Measurements from ENCODE around the gene SPN.
"Not testable (repeated sequence)": the region's sequence is repeated elsewhere in the genome, so short reads cannot be mapped to it uniquely, and the experiment has no call there.

Gene SPN

DNA sequence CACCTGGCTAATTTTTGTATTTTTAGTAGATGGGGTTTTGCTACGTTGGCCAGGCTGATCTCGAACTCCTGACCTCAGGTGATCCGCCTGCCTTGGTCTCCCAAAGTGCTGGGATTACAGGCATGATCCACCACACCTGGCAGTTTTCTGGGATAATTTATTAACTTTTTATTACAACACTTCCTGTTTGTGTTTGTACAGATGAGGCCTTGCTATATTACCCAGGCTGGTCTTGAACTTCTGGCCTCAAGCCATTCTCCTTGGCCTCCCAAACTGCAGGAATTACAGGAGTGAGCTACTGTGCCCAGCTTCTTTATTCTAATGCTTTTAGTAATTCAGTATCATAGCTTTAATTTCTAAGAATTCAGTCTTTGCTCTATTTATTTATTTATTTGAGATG is 16.1 kb upstream of the SPN start:
- DNase-seq (ENCODE audit: low spot score), result no peak

DNA sequence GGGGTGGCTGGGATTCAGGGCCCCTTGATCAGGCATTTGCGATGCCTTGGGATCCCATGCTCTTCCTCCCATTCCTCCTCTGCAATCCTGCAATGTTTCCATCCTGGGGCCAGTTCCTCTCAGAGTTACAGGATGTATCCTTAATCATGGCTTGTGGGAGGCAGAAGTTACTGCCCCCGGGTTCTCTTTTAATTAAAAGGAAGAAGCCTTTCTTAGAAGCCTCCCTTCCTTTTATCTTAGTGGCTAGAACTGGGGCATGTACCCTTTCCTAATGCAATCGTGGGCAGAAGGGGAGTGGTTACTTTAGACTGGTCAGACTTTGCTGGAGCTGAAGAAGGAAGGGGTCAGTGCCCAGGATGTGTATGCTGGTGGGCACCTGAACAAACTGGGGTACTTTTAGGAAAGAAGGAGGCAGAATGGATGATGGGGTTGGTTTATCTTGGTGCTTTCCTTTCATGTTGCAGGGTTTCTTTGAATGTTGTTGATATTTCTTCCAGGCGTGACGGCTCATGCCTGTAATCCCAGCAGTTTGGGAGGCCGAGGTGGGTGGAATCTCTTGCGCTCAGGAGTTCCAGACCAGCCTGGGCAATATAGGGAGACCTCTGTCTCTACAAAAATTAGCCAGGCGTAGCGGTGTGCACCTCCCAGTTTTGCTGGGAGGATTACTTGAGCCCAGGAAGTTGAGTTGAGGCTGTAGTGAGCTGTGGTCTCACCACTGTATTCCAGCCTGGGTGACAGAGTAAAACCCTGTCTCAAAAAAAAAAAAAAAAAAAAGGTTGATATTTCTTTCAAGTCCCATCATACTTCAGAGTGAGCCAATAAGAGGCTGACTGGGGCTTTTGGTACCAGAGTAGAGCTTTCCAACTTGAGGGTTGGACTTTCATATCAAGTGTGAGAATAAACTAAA is 13.2 kb upstream of the SPN start:
- DNase-seq (ENCODE audit: low spot score), result no peak

DNA sequence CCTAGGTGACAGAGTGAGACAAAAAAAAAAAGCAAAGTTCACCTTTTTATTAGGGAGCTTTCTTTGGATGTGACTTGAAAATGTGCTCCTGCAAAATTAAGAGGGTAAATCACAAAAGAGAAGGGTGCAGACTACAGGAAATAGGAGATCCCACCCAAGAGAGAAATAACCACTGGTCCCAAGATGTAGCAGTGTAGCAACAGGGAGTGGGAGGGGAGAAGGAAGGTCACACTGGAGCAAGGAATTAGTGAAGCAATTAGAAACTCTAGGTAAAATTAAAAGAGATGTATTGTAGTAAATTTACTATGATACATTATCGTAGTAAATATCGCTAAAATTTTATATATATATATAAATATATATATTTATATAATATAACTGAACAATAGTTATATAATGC is 12.3 kb upstream of the SPN start:
- DNase-seq (ENCODE audit: low spot score), result no peak

DNA sequence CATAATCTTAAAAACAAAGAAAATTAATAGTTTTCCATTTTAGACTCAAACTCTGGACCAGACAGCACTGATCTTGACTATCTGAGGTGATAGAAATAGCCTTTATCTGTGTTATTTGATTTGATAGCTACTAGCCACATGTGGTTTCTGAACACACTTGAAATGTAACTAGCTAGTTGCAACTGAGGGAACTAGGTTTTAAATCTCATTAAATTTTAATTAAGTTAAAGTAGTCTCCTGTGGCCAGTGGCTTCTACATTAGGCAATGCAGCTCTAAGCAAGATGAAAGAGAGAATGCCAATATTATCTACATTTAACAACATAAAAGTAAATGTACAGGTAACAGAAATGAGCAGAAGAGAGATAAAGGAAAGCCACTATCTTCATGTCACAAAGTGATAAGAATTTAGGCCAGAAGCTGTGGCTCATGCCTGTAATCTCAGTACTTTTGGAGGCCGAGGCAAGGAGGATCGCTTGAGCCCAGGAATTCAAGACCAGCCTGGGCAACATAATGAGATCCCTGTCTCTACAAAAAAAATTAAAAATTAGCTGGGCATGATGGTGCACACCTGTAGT is 11.2 kb upstream of the SPN start:
- DNase-seq (ENCODE audit: low spot score), result no peak

DNA sequence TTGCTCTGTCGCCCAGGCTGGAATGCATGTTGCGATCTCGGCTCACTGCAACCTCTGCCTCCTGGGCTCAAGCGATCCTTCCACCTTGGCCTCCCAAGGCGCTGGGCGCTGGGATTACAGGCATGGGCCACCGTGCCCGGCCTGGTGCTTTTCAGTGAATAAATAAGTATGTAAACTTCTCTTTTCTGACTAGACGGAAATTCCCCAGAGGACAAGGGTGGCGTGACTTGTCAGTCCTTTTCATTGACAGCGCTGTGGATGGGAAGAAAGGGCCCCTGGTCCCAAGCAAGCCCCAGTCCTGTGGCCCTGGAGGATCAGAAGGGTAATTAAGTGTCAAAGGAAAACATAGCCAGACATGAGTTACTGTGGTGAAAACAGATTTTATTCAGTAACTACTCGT is 9.6 kb upstream of the SPN start:
- DNase-seq (ENCODE audit: low spot score), result no peak

DNA sequence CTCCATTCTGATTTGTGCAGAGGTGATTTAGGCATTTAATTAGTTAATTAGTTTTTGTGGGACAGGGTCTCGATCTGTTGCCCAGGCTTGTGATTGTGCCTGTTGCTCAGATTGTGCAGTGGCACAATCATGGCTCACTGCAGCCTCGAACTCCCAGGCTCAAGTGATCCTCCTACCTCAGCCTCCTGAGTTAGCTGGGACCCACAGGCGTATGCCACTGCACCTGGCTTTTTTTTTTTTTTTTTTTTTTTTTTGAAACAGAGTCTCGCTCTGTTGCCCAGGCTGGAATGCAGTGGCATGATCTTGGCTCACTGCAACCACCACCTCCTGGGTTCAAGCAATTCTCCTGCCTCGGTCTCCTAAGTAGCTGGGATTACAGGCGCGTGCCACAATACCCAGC is 9.2 kb upstream of the SPN start:
- DNase-seq (ENCODE audit: low spot score), result not testable (repeated sequence)

DNA sequence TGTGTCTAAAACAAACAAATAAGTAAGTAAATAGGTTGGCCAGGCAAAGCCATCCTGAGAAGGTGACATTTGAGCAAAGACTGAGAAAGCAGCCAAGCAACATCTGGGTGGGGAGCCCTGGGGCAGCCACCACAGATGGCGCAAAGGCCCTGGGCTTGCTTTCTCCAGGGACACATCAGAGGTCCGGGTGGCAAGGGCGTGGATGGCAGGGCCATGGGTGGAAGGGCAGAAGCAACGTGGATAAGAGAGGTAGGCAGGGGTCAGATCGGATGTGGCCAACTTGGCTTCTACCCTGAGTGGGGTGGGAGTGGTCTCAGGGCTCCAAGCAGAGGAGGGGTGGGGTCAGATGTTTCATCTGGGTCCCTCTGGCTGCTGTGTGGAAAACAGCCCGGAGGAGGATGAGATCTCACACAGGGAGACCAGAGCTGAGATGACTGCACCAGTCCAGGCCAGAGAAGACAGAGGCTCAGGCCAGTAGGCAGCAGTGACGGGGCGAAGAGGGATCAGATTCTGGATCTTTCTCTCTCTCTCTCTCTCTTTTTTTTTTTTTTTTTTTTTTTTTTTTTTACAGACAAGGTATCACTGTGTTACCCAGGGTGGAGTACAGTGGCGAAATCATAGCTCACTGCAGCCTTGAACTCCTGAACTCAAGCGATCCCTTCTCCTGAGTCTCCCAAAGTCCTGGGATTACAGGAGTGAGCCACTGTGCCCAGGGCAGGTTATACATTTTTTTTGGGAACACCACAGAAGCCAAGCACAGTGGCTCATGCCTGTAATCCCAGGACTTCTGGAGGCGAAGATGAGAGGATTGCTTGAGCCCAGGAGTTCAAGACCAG is 6.1 kb upstream of the SPN start:
- DNase-seq (ENCODE audit: low spot score), result no peak

DNA sequence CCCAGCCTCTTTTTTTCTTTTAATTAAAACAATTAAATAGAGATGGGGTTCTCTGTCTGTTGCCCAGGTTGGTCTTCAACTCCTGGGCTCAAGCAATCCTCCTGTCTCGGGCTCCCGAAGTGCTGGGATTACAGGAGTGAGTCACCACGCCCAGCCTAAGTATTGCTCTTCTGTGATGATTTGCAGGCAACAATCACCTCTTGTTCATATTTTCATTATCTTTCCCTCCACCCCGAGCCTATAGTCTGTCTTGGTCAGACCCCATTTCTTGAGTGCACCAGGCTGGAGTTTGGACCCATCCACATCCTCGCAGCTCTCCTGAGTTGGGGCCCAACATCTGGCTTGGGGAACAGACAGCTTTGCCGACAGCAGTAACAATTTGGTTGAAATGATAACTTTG is 4.3 kb upstream of the SPN start:
- DNase-seq (ENCODE audit: low spot score), result no peak

DNA sequence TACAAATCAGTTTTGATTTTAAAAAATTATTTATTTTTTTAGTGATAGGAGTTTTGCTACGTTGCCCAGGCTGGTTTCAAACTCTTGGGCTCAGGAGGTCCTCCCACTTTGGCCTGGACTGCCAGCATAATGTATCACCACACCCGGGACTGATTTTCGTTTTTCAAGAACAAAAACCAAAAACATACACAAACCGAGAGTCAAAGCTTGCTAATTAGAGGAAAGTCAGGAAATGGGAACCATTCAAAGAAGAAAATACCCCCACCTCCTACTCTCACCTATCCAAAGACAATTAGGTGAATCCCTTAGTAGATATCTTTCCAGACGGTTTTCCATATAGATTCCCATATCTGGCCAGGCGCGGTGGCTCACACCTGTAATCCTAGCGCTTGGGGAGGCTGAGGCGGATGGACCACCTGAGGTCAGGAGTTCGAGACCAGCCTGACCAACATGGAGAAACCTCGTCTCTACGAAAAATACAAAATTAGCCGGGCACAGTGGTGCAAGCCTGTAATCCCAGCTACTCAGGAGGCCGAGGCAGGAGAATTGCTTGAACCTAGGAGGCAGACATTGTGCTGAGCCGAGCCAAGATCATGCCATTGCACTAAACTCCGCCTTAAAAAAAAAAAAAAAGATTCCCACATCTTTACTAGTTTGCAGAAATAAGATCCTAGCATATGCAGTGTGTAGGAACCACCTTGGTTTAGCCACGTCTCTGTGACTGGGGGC is 883 bp upstream of the SPN start:
- DNase-seq (ENCODE audit: low spot score), result no peak

DNA sequence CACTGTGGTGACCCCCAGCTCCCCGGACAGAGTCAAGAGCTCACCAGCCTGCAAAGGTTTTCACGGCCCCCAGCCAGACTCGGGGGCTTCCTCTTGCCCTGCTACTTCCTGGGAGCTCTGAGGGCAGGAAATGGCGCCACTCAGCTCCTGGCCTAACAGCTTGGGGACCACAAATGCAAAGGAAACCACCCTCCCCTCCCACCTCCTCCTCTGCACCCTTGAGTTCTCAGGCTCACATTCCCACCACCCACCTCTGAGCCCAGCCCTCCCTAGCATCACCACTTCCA is 375 bp upstream of the SPN start:
- DNase-seq (ENCODE audit: low spot score), result no peak

DNA sequence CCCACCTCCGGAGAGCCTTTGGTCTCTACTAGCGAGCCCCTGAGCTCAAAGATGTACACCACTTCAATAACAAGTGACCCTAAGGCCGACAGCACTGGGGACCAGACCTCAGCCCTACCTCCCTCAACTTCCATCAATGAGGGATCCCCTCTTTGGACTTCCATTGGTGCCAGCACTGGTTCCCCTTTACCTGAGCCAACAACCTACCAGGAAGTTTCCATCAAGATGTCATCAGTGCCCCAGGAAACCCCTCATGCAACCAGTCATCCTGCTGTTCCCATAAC is 702 bp downstream of the SPN start:
- no peak for DNase-seq (ENCODE audit: low spot score)

DNA sequence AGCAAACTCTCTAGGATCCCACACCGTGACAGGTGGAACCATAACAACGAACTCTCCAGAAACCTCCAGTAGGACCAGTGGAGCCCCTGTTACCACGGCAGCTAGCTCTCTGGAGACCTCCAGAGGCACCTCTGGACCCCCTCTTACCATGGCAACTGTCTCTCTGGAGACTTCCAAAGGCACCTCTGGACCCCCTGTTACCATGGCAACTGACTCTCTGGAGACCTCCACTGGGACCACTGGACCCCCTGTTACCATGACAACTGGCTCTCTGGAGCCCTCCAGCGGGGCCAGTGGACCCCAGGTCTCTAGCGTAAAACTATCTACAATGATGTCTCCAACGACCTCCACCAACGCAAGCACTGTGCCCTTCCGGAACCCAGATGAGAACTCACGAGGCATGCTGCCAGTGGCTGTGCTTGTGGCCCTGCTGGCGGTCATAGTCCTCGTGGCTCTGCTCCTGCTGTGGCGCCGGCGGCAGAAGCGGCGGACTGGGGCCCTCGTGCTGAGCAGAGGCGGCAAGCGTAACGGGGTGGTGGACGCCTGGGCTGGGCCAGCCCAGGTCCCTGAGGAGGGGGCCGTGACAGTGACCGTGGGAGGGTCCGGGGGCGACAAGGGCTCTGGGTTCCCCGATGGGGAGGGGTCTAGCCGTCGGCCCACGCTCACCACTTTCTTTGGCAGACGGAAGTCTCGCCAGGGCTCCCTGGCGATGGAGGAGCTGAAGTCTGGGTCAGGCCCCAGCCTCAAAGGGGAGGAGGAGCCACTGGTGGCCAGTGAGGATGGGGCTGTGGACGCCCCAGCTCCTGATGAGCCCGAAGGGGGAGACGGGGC is 1.3 kb downstream of the SPN start:
- no peak for DNase-seq (ENCODE audit: low spot score)

DNA sequence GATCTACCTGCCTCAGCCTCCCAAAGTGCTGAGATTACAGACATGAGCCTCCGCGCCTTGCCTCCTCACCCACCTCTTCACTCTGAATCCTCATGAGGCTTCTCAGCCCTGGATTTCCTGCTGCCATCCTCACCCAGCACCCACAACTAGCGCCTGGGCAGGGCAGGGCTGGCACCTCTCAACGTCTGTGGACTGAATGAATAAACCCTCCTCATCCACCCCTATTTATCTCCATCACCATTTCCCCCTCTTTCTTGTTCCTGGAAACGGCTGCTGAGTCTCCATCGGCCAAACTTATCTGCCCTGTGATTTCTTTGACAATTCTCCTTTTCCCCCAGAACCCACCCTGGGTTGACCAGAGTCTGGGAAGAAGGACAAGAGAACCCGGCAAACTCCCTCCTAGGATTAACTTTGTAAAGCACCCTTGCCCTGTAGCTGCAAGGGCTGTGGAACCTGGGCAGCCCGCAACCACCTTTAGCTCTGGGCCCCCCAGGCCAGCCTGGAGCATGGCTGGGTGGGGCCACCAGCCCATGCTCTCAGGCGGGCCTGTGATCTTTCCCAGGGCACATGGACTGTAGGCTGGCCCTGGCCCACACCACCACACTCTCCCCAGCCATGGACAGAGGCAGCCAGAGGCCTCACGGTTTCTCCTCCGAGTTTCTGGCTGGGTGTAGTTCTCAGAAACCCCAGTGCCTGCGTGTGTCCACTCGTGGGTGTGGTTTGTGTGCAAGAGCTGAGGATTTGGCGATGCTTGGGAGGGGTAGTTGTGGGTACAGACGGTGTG is 2.4 kb downstream of the SPN start:
- DNase-seq (ENCODE audit: low spot score), result no peak

DNA sequence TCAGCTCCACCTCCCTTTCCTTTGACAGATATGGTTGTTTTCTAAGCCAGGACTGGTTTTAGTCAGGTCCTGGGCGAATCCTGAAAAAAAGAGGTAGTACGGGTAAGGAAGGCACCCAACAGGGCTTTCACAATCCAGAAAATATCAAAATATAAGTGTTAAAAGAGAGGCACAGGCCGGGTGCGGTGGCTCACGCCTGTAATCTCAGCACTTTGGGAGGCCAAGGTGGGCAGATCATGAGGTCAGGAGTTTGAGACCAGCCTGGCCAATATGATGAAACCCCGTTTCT is 4.2 kb downstream of the SPN start:
- not testable (repeated sequence) for DNase-seq (ENCODE audit: low spot score)

DNA sequence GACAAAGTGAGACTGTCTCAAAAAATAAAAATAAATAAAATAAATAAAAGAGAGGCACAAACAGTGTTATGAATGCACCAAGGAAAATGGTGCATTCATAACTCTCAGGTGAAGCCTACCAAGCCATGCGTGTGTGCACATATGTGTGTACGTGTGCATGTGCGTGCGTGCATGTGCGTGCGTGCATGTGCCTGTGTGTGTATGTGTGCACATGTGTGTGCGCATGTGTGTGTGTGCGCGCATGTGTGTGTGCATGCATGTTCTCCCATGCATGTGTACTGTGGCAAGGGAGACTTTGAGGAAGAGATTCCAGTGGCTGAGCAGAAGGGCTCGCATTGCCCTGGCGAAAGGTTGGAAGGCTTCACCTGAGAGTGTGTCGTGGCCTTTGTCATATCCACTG is 4.7 kb downstream of the SPN start:
- DNase-seq (ENCODE audit: low spot score), result no peak

DNA sequence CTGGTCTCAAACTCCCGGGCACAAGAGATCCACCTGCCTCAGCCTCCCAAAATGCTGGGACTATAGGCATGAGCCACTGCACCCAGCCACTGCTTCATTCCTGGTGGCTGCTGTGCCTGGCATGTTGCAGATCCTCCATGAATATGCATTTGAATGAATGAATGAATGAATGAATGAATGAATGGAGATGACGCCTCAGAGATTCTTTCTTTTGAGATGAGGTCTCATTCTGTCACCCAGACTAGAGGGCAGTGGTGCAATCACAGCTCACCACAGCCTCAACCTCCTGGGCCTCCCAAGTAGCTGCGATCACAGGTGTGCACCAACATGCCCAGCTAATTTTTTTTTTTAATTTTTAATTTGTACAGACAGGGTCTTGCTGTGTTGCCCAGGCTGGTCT is 5.2 kb downstream of the SPN start:
- DNase-seq (ENCODE audit: low spot score), result no peak

DNA sequence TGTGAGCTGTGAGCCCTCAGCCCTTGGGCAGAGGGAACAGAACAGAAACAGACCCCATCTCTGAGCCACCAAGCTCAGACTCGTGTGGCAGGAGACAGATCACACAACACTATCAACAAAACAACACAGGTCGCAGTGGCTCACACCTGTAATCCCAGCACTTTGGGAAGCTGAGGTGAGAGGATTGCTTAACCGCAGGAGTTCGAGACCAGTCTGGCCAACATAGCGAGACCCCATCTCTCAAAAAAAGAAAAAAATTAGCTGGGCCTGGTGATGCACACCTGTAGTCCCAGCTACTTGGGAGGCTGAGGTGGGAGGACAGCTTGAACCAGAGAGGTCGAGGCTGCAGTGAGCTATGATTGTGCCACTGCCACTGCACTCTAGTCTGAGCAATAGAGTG is 10.5 kb downstream of the SPN start:
- no peak for DNase-seq (ENCODE audit: low spot score)

DNA sequence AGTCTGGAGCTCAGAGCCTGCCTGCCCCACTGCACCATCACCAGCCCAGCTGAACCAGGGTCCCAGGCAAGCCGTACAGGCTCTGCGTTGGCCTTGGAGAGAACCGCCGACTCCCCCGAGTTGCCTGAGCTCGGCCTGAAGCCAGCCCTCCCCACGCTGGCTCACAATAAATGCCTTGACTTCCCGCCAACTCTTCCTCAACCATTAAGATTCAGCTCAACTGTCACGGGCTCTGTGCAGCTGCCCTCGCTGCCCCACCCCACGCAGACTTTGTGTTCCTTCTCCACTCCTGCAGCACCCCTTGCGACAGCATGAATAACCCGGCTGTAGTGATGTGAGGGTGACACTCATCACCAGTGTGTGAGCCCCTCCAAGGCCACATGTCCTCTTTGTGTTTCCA is 11.1 kb downstream of the SPN start:
- DNase-seq (ENCODE audit: low spot score), result no peak

DNA sequence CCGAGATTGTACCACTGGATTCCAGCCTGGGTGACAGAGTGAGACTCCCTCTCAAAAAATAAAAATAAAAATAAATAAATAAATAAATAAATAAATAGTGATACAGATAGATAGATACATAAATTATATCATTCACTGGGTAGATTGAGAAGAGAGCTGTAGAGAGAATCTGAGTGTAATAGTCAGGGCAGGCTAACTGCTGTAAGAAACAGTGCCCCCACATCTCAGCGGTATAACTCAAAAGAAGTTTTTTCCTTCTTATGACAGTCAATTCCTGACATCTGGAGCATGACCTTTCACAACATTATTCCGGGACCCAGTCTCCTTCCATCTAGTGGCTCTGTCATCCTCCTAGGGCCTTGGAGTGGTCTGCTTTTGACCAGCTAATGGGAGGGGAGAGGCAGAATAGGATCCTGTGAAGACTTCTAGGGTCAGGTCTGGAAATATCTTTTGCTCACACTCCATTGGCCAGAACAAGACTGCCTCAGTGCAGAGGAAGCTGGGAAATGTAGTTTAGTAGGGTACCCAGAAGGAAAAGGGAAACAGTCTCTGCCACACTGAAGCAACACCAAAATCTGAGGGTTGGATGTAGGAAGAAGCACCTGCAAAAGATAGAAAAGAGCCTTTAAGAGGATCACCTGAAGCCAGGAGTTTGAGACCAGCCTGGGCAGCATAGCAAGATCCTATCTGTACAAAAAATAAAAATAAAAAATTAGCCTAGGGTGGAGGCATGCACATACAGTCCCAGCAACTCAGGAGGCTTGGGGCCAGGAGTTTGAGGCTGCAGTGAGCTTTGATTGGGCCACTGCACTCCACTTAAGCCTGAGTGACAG is 13.0 kb downstream of the SPN start:
- peak; percentile 54 for DNase-seq (ENCODE audit: low spot score)

DNA sequence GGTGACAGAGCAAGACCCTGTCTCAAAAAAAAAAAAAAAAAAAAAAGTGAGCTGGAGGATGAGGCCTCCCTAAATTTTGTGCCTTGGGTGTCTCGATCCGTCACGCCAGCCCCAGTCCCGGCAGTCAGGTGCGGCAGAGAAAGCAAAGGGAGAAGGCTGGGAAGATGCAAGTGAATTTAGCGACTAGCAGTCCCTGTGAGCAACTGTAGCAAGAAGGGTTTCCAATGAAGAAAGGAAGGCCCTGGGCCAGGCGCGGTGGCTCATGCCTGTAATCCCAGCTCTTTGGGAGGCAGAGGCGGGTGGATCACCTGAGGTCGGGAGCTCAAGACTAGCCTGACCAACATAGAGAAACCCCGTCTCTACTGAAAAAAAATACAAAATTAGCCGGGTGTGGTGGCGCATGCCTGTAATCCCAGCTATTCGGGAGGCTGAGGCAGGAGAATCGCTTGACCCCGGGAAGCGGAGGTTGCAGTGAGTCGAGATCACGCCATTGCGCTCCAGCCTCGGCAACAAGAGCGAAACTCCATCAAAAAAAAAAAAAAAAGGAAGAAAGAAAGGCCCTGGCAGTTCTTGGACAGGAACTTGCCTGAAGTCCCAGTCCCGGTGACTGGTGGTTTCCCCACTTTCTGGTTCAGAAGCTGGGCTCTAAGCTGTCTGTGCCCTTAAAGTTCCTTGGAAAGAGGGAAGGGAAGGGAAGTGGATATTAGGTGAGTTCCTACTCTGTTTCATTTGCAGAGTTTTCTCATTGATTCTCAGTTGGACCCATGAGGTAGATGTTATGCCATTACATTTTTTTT is 14.1 kb downstream of the SPN start:
- DNase-seq (ENCODE audit: low spot score), result no peak
